ENCODE data around the gene PCDH9. TPM values are rescaled to one million over a fixed set of nuclear protein-coding genes. Genes with fewer than 3 reads are reported as not detected.

PCDH9 gene
- total and polyA plus RNA-seq, 10 of the 15 experiments (the other 5 are each of a cell fraction or from before 2014, with no cell fraction given): 0.02 to 2.3 (median 0.05) TPM; not detected in 1

GRCh38 chr13:67175836-67176459 lies 54.2 kb downstream of the PCDH9 start:
- DNase-seq (ENCODE audit: low read depth, low spot score) (no peak), FAIRE-seq (no peak), ATAC-seq (no peak)
- no peaks in the 10 kb centered on the region for H3K4me1 ChIP-seq (ENCODE audit: control insufficient read depth, insufficient read depth, low read length)
- H3K4me2 ChIP-seq (ENCODE audit: control insufficient read depth, insufficient read depth): no peak overlapping the region
- H2AFZ ChIP-seq (ENCODE audit: control insufficient read depth, low read depth, low read length): no peak overlapping the region
- POLR2A ChIA-PET: no interaction called here
- 18% methylated on average over 2 of the region's 2 CpGs for WGBS (ENCODE audit: insufficient coverage, insufficient replicate concordance, low lambda C conversion rate, missing lambda C conversion rate)
- no peaks in the 10 kb centered on the region for H3K27me3 ChIP-seq (replicated peaks in 1 of 2; ENCODE audit: control insufficient read depth in 2 of 2, insufficient read depth in 2 of 2, low read length in 1 of 2)
- H3K9me3 ChIP-seq (replicated peaks; ENCODE audit: control insufficient read depth, insufficient read depth, low read length): no peaks in the 10 kb centered on the region
- no peak overlapping the region for H3K4me3 ChIP-seq
- H3K79me2 ChIP-seq (ENCODE audit: control insufficient read depth, insufficient read depth, low read length): no peaks in the 10 kb centered on the region
- H4K20me1 ChIP-seq (ENCODE audit: control insufficient read depth, insufficient read depth): no peaks in the 10 kb centered on the region
- in situ Hi-C loops (cut with MboI) (no loop called here), intact Hi-C loops (cut with micrococcal nuclease; ENCODE audit: unreplicated experiment) (no loop called here)
- CTCF ChIA-PET: no interaction called here
- BruUV-seq (replicated peaks): no TSS peak
- H3K36me3 ChIP-seq (ENCODE audit: control insufficient read depth in 2 of 2, insufficient read depth in 2 of 2, low read length in 1 of 2): no peaks in the 10 kb centered on the region
- H3K27ac ChIP-seq (ENCODE audit: control insufficient read depth, insufficient read depth): no peak overlapping the region
- RAD21 ChIA-PET (ENCODE audit: unreplicated experiment): no interaction called here
- SMC1A ChIA-PET (ENCODE audit: uncharacterized antibody, unreplicated experiment): interaction anchor here (0.6 kb wide), 1 partner anchor 289 kb away, joined by 3 read pairs; no protein-coding TSS in a partner anchor
- H3K9ac ChIP-seq (ENCODE audit: control insufficient read depth, insufficient read depth, low read length): no peak overlapping the region
- TF ChIP-seq RBBP5 (conservative IDR thresholded peaks at IDR 0.05) (no peak), USF2 (IDR thresholded peaks at IDR 0.05; ENCODE audit: borderline replicate concordance, low read depth, low read length) (no peak), CREM (IDR thresholded peaks at IDR 0.05; ENCODE audit: low read depth) (no peak), BHLHE40 (IDR thresholded peaks at IDR 0.05; ENCODE audit: borderline replicate concordance in 1 of 2, low read depth in 2 of 2, low read length in 1 of 2) (no peak), RAD21 (IDR thresholded peaks at IDR 0.05; ENCODE audit: insufficient read depth, low read depth, low read length) (no peak), STAT1 (conservative IDR thresholded peaks at IDR 0.05) (no peak), PRDM15 (CRISPR knock-in tag; IDR thresholded peaks at IDR 0.05) (no peak), POLR2A (IDR thresholded peaks at IDR 0.05; ENCODE audit: low read depth, low read length) (no peak), NFYA (IDR thresholded peaks at IDR 0.05; ENCODE audit: borderline replicate concordance, low read depth, low read length) (no peak), ATF7 (IDR thresholded peaks at IDR 0.05; ENCODE audit: low read depth) (no peak), TBL1XR1 (IDR thresholded peaks at IDR 0.05; ENCODE audit: low read depth, low read length) (no peak), ZNF24 (IDR thresholded peaks at IDR 0.05) (no peak), KDM1A (IDR thresholded peaks at IDR 0.05; ENCODE audit: borderline replicate concordance) (no peak), HDAC6 (IDR thresholded peaks at IDR 0.05; ENCODE audit: unreplicated experiment) (no peak), POU2F2 (IDR thresholded peaks at IDR 0.05; ENCODE audit: borderline replicate concordance, low read depth, low read length) (no peak)
- TF ChIP-seq, protein P1, sequence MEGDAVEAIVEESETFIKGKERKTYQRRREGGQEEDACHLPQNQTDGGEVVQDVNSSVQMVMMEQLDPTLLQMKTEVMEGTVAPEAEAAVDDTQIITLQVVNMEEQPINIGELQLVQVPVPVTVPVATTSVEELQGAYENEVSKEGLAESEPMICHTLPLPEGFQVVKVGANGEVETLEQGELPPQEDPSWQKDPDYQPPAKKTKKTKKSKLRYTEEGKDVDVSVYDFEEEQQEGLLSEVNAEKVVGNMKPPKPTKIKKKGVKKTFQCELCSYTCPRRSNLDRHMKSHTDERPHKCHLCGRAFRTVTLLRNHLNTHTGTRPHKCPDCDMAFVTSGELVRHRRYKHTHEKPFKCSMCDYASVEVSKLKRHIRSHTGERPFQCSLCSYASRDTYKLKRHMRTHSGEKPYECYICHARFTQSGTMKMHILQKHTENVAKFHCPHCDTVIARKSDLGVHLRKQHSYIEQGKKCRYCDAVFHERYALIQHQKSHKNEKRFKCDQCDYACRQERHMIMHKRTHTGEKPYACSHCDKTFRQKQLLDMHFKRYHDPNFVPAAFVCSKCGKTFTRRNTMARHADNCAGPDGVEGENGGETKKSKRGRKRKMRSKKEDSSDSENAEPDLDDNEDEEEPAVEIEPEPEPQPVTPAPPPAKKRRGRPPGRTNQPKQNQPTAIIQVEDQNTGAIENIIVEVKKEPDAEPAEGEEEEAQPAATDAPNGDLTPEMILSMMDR (IDR thresholded peaks at IDR 0.05 in 2 of 3, conservative IDR thresholded peaks at IDR 0.05 in 1 of 3; ENCODE audit: control insufficient read depth in 2 of 3, extremely low read depth in 1 of 3, insufficient read depth in 1 of 3, low read depth in 3 of 3, low read length in 3 of 3): no peak
- TF ChIP-seq, protein P2, sequence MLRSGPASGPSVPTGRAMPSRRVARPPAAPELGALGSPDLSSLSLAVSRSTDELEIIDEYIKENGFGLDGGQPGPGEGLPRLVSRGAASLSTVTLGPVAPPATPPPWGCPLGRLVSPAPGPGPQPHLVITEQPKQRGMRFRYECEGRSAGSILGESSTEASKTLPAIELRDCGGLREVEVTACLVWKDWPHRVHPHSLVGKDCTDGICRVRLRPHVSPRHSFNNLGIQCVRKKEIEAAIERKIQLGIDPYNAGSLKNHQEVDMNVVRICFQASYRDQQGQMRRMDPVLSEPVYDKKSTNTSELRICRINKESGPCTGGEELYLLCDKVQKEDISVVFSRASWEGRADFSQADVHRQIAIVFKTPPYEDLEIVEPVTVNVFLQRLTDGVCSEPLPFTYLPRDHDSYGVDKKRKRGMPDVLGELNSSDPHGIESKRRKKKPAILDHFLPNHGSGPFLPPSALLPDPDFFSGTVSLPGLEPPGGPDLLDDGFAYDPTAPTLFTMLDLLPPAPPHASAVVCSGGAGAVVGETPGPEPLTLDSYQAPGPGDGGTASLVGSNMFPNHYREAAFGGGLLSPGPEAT (IDR thresholded peaks at IDR 0.05; ENCODE audit: low read depth): no peak
